ENCODE measurements around the gene MYO7A.

Gene MYO7A

DNA sequence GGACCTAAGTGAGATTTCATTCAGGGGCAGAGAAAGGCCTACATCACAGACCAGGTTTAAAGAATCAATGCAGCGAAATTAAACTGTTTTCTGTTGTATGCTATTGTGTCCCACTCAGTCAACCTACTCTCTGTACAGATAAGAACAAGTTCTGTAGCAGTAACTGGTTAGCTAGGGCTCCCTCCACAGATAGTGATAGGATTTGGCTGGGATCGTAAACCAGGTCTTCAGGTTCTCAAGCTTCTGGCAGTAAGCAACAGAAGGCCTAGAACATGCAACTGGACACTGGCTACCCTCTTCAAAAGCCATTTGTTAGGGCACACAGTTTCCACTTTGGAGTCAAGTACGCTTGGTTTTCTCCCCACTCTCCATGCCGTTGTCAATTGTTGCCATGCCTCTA lies 104.2 kb downstream of the MYO7A start:
- H3K27ac ChIP-seq (ENCODE audit: low read depth, low read length) = no peak overlapping the region
- no peaks in the 10 kb centered on the region for H3K4me1 ChIP-seq (ENCODE audit: control insufficient read depth in 5 of 5, insufficient read depth in 5 of 5, low read length in 5 of 5)
- H3K27me3 ChIP-seq (ENCODE audit: control insufficient read depth in 5 of 5, insufficient read depth in 4 of 5, low read length in 5 of 5) = peaks cover 0 to 4% (median 0%) of the 10 kb centered on the region in 5 donors
- no peaks in the 10 kb centered on the region for H3K9me3 ChIP-seq (ENCODE audit: control insufficient read depth in 5 of 5, low read length in 5 of 5)
- no peak overlapping the region for H3K9ac ChIP-seq (ENCODE audit: low read length in 5 of 5)
- no peak overlapping the region for H3K4me3 ChIP-seq (ENCODE audit: low read depth in 1 of 5, low read length in 5 of 5)
- no peaks in the 10 kb centered on the region for H3K36me3 ChIP-seq (ENCODE audit: control insufficient read depth in 5 of 5, insufficient read depth in 5 of 5, low read length in 5 of 5)

DNA sequence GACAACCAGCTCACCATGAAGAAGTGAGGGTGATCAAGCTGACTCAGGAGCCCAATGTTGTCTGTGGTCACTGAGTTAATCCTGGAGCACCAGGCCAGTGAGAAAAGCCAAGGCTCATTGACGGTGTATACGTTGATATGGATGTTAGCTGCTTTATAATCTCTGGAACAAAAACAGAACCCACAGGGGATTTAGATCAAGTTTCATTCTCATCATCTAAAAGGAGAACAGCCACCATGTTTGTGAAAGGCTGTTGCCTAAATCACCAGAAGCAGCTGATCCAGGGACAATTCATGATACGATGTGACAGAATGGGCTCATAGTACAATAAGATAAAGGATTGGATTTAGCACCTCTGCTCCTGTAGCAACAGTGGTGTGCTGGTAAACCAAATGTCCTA lies 105.0 kb downstream of the MYO7A start:
- no peak overlapping the region for H3K4me3 ChIP-seq (ENCODE audit: low read depth in 1 of 5, low read length in 5 of 5)
- no peak overlapping the region for H3K9ac ChIP-seq (ENCODE audit: low read length in 5 of 5)
- H3K27me3 ChIP-seq (ENCODE audit: control insufficient read depth in 5 of 5, insufficient read depth in 4 of 5, low read length in 5 of 5) = peaks cover 0 to 4% (median 0%) of the 10 kb centered on the region in 5 donors
- H3K9me3 ChIP-seq (ENCODE audit: control insufficient read depth in 5 of 5, low read length in 5 of 5) = no peaks in the 10 kb centered on the region
- H3K36me3 ChIP-seq (ENCODE audit: control insufficient read depth in 5 of 5, insufficient read depth in 5 of 5, low read length in 5 of 5) = no peaks in the 10 kb centered on the region
- no peaks in the 10 kb centered on the region for H3K4me1 ChIP-seq (ENCODE audit: control insufficient read depth in 5 of 5, insufficient read depth in 5 of 5, low read length in 5 of 5)
- H3K27ac ChIP-seq (ENCODE audit: low read depth, low read length) = no peak overlapping the region

DNA sequence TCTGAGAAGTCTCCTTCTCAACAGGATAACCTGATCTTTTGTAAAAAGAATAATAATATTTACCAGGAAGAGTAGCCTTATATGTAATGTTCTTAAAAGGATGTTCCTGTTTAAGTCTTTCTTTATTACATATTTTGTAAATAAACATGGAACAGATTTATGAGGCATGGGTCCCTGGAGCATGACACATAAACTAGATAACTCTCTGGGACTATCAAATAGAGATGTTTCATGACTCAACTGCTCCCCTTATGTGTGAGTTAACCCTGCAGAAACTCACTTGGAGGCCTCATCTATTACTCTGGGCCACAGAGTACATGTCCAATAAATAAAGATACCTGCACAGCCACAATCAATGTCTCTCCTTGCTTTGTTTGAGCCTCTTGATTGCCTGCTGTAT lies 108.9 kb downstream of the MYO7A start:
- no peak overlapping the region for H3K27ac ChIP-seq (ENCODE audit: low read depth, low read length)
- H3K4me1 ChIP-seq (ENCODE audit: control insufficient read depth in 5 of 5, insufficient read depth in 5 of 5, low read length in 5 of 5) = no peaks in the 10 kb centered on the region
- no peak overlapping the region for H3K9ac ChIP-seq (ENCODE audit: low read length in 5 of 5)

DNA sequence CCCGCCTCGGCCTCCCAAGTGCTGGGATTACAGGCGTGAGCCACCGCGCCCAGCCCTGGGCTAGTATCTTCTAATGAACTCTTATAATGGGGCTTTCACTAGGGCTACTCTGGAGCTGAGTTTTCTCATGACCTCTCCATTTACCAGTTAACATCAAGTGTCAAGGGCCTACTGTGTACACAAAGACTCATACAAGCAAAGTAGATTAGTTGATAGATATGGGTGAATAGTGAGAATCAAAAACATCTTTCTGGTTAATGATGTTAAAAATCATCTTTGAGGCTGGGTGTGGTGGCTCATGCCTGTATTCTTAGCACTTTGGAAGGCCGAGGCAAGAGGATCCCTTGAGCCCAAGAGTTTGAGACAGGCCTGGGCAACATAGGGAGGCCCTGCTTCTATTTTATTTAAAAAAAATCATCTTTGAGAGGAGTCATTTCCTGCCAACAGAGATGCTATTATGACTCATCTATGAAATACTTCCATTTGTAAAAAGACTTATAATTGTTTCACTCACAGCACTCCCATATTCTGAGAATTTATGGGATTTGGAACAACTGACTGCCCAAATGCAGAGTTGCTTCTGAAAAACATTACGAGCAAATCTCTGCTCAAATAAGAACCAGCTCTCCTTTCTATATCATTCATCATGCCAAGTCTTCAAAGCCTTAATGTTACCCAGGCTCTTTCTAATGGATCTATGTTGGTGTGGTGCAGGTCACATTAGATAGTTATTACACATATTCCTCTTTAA lies 116.4 kb downstream of the MYO7A start:
- H3K9me3 ChIP-seq (ENCODE audit: control insufficient read depth in 5 of 5, low read length in 5 of 5) = no peaks in the 10 kb centered on the region
- H3K9ac ChIP-seq (ENCODE audit: low read length in 5 of 5) = no peak overlapping the region
- no peak overlapping the region for H3K27ac ChIP-seq (ENCODE audit: low read depth, low read length)
- H3K4me1 ChIP-seq (ENCODE audit: control insufficient read depth in 5 of 5, insufficient read depth in 5 of 5, low read length in 5 of 5) = no peaks in the 10 kb centered on the region
- no peaks in the 10 kb centered on the region for H3K36me3 ChIP-seq (ENCODE audit: control insufficient read depth in 5 of 5, insufficient read depth in 5 of 5, low read length in 5 of 5)
- H3K4me3 ChIP-seq (ENCODE audit: low read depth in 1 of 5, low read length in 5 of 5) = no peak overlapping the region
- H3K27me3 ChIP-seq (ENCODE audit: control insufficient read depth in 5 of 5, insufficient read depth in 4 of 5, low read length in 5 of 5) = no peaks in the 10 kb centered on the region

More for the DNA sequence above, 108.9 kb downstream of the MYO7A start:
- H3K36me3 ChIP-seq (ENCODE audit: control insufficient read depth in 5 of 5, insufficient read depth in 5 of 5, low read length in 5 of 5) = no peaks in the 10 kb centered on the region
- H3K27me3 ChIP-seq (ENCODE audit: control insufficient read depth in 5 of 5, insufficient read depth in 4 of 5, low read length in 5 of 5) = no peaks in the 10 kb centered on the region
- H3K4me3 ChIP-seq (ENCODE audit: low read depth in 1 of 5, low read length in 5 of 5) = no peak overlapping the region
- H3K9me3 ChIP-seq (ENCODE audit: control insufficient read depth in 5 of 5, low read length in 5 of 5) = no peaks in the 10 kb centered on the region

DNA sequence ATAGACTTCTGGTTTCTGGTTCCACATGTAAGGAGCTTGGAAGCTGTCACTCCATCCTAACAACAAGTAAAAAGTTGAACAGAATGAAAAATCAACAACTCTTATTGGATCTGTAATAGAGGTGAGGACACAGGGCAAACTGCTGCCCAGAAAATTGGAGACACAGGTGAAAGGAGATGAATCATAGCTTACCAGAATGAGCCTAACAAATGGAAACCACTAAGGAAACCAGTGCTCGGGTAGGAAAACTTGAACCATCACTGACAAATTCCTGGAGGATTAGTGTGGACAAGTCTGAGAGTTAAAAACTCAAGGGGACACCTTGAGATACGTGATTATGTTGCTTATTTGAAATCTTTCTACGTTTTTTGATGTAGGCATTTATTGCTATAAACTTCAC lies 121.4 kb downstream of the MYO7A start:
- Histone ChIP-seq H3K27me3 (ENCODE audit: control insufficient read depth in 5 of 5, insufficient read depth in 4 of 5, low read length in 5 of 5) (peaks cover 0 to 3% (median 0%) of the 10 kb centered on the region in 5 donors), H3K4me3 (ENCODE audit: low read depth in 1 of 5, low read length in 5 of 5) (no peak overlapping the region), H3K36me3 (ENCODE audit: control insufficient read depth in 5 of 5, insufficient read depth in 5 of 5, low read length in 5 of 5) (no peaks in the 10 kb centered on the region), H3K9ac (ENCODE audit: low read length in 5 of 5) (no peak overlapping the region), H3K27ac (ENCODE audit: low read depth, low read length) (no peak overlapping the region), H3K9me3 (ENCODE audit: control insufficient read depth in 5 of 5, low read length in 5 of 5) (peaks cover 0 to 6% (median 3%) of the 10 kb centered on the region in 5 donors), H3K4me1 (ENCODE audit: control insufficient read depth in 5 of 5, insufficient read depth in 5 of 5, low read length in 5 of 5) (no peaks in the 10 kb centered on the region)

DNA sequence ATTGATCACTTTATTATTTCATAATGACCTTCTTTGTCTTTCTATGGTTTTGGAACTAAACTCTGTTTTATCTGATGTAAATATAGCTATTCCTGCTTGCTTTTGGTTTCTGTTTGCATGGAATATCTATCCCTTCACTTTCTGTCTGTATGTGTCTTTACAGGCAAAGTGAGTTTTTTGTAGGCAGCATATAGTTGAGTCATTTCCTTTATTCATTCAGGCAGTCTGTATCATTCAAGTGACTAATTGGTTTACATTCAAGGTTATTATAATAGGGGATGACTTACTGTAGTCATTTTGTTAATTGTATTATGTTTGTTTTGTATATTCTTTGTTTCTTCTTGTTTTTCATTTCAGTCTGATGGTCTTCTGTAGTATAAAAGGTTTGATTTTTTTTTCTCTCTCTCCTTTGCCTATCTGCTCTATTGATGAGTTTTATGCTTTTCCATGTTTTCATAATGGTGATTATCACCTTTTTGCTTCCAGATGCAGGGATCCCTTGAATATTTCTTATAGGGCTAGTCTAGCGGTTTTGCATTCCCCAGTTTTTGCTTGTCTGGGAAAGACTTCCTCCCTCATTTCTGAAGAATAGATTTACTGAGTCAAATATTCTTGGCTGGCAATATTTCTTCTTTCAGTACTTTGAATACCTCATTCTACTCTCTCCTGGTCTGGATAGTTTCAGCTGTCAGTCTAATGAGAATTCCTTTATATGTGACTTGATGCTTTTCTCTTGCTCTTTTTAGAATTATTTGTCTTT lies 123.0 kb downstream of the MYO7A start:
- peaks cover 0 to 6% (median 3%) of the 10 kb centered on the region in 5 donors for H3K9me3 ChIP-seq (ENCODE audit: control insufficient read depth in 5 of 5, low read length in 5 of 5)
- H3K9ac ChIP-seq (ENCODE audit: low read length in 5 of 5) = no peak overlapping the region
- H3K36me3 ChIP-seq (ENCODE audit: control insufficient read depth in 5 of 5, insufficient read depth in 5 of 5, low read length in 5 of 5) = no peaks in the 10 kb centered on the region
- H3K4me1 ChIP-seq (ENCODE audit: control insufficient read depth in 5 of 5, insufficient read depth in 5 of 5, low read length in 5 of 5) = no peaks in the 10 kb centered on the region
- H3K27ac ChIP-seq (ENCODE audit: low read depth, low read length) = no peak overlapping the region
- H3K4me3 ChIP-seq (ENCODE audit: low read depth in 1 of 5, low read length in 5 of 5) = no peak overlapping the region
- H3K27me3 ChIP-seq (ENCODE audit: control insufficient read depth in 5 of 5, insufficient read depth in 4 of 5, low read length in 5 of 5) = peaks cover 0 to 3% (median 0%) of the 10 kb centered on the region in 5 donors

DNA sequence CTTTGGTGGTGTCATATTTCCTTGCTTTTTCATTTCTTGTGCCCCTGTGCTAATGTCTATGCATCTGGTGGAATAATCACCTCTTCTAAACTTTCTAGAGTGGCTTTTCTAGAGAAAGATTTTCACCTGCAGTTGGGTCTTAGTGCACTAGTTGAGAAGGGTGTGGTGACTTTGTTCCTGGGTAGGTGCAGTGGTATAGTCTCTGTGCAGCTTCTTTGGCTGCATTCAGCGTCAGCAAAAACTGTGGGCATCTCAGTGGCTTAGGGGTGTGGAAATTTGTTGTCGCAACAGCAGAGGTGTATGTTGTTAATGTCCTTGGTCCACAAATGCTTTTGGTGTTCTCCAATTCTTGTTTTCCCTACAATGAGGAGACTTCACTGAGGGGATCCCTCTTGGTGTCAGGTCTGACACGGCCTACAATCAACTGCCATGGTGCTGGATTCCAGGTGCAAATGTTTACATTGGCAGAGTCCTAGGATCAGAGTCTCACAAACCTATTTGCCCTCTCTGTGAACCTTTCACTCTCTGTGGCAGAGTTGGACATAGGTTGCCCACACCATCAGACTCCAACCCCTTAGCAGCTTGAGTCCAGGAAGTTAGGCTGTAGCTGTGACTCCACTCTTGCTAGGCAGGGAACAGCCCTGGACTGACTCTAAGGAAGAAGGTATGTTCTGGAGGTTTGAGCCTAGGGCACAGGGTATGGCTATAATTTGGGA lies 124.7 kb downstream of the MYO7A start:
- Histone ChIP-seq H3K27me3 (ENCODE audit: control insufficient read depth in 5 of 5, insufficient read depth in 4 of 5, low read length in 5 of 5) (peaks cover 0 to 3% (median 0%) of the 10 kb centered on the region in 5 donors), H3K27ac (ENCODE audit: low read depth, low read length) (no peak overlapping the region), H3K36me3 (ENCODE audit: control insufficient read depth in 5 of 5, insufficient read depth in 5 of 5, low read length in 5 of 5) (no peaks in the 10 kb centered on the region), H3K9ac (ENCODE audit: low read length in 5 of 5) (no peak overlapping the region), H3K4me3 (ENCODE audit: low read depth in 1 of 5, low read length in 5 of 5) (no peak overlapping the region), H3K4me1 (ENCODE audit: control insufficient read depth in 5 of 5, insufficient read depth in 5 of 5, low read length in 5 of 5) (no peaks in the 10 kb centered on the region), H3K9me3 (ENCODE audit: control insufficient read depth in 5 of 5, low read length in 5 of 5) (peaks cover 0 to 6% (median 3%) of the 10 kb centered on the region in 5 donors)

DNA sequence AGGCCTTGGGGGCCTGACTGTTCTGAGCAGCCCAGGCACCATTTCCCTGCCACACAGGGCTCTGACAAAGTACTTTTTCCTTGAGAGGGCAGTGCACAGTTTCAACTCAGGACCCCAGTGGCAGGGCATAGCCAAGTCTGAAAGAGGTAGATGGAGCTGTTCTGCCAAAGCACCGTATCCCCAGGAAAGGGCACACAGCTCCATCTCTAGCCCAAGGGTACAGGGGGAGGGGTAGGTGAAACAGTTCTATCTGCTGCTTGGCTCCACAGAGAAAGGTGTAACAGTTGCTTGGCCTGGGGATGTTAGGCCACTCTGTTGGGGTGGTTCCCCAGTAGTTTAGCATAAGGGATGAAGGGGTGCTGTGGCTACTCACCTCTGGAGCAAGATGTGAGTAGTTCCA lies 125.6 kb downstream of the MYO7A start:
- H3K36me3 ChIP-seq (ENCODE audit: control insufficient read depth in 5 of 5, insufficient read depth in 5 of 5, low read length in 5 of 5) = no peaks in the 10 kb centered on the region
- H3K27ac ChIP-seq (ENCODE audit: low read depth, low read length) = no peak overlapping the region
- H3K4me3 ChIP-seq (ENCODE audit: low read depth in 1 of 5, low read length in 5 of 5) = no peak overlapping the region
- H3K4me1 ChIP-seq (ENCODE audit: control insufficient read depth in 5 of 5, insufficient read depth in 5 of 5, low read length in 5 of 5) = no peaks in the 10 kb centered on the region
- H3K27me3 ChIP-seq (ENCODE audit: control insufficient read depth in 5 of 5, insufficient read depth in 4 of 5, low read length in 5 of 5) = peaks cover 0 to 3% (median 0%) of the 10 kb centered on the region in 5 donors
- H3K9ac ChIP-seq (ENCODE audit: low read length in 5 of 5) = no peak overlapping the region
- peaks cover 0 to 6% (median 3%) of the 10 kb centered on the region in 5 donors for H3K9me3 ChIP-seq (ENCODE audit: control insufficient read depth in 5 of 5, low read length in 5 of 5)

DNA sequence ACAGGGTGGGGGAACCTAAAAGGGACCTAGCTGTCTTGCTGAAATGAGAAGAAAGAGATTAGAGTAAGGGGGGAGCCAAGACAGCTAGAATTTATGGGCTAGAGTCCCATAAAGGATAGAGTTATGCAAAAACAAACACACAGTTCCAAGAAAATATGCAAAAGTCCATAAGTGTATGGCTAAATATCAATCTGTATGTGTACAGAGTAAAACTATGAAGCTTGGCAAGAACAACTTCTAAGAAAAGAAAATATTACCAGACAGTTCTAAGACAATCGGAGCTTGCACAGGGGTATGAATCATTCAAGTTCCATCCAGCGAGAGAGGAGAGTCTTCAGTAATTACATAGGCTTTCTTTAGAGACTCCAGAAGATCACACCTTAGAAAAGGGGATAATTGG lies 131.6 kb downstream of the MYO7A start:
- Histone ChIP-seq H3K27me3 (ENCODE audit: control insufficient read depth in 5 of 5, insufficient read depth in 4 of 5, low read length in 5 of 5) (no peaks in the 10 kb centered on the region), H3K36me3 (ENCODE audit: control insufficient read depth in 5 of 5, insufficient read depth in 5 of 5, low read length in 5 of 5) (no peaks in the 10 kb centered on the region), H3K4me1 (ENCODE audit: control insufficient read depth in 5 of 5, insufficient read depth in 5 of 5, low read length in 5 of 5) (no peaks in the 10 kb centered on the region), H3K27ac (ENCODE audit: low read depth, low read length) (no peak overlapping the region), H3K4me3 (ENCODE audit: low read depth in 1 of 5, low read length in 5 of 5) (no peak overlapping the region), H3K9me3 (ENCODE audit: control insufficient read depth in 5 of 5, low read length in 5 of 5) (peaks cover 8 to 20% (median 13%) of the 10 kb centered on the region in 5 donors), H3K9ac (ENCODE audit: low read length in 5 of 5) (no peak overlapping the region)

DNA sequence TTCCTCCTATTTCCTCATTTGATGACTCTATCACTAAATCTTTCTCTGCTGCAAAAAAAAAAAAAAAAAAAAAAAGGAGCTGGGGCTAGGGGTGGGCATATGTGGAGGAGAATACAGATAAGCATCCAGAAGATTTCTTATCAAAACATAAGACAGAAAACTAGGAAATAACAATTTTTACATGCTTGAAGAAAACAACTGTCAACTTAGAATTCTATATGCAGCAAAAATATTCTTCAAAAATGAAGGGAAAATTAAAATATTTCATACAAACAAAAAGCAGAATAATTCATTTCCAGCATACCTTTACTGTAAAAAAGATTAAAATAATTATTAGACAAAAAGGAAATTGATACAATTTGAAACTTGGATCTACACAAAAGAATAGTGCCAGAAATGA lies 134.8 kb downstream of the MYO7A start:
- Histone ChIP-seq H3K9ac (ENCODE audit: low read length in 5 of 5) (no peak overlapping the region), H3K27me3 (ENCODE audit: control insufficient read depth in 5 of 5, insufficient read depth in 4 of 5, low read length in 5 of 5) (no peaks in the 10 kb centered on the region), H3K4me1 (ENCODE audit: control insufficient read depth in 5 of 5, insufficient read depth in 5 of 5, low read length in 5 of 5) (no peaks in the 10 kb centered on the region), H3K4me3 (ENCODE audit: low read depth in 1 of 5, low read length in 5 of 5) (no peak overlapping the region), H3K27ac (ENCODE audit: low read depth, low read length) (no peak overlapping the region), H3K9me3 (ENCODE audit: control insufficient read depth in 5 of 5, low read length in 5 of 5) (peaks cover 8 to 20% (median 13%) of the 10 kb centered on the region in 5 donors), H3K36me3 (ENCODE audit: control insufficient read depth in 5 of 5, insufficient read depth in 5 of 5, low read length in 5 of 5) (no peaks in the 10 kb centered on the region)
